Psoas muscle (tissue), 8 donors: Measurements from ENCODE around the gene GYG1. TPM values are rescaled to one million over a fixed set of nuclear protein-coding genes. Genes with fewer than 3 reads are reported as not detected.

Experiments used
- ATAC-seq, 4 donors: fragments of 200-7000 bp; cut with Tn5 transposase; one replicate each; pipeline ENCODE4 v1.9.1; 2020; ENCODE audit warnings: moderate library complexity in 3 of 4, mild to moderate bottlenecking in 2 of 4
- DNase-seq, 2 donors: peaks; one replicate each; pipeline ENCODE4 v3.0.0-alpha.2; 2020
- H3K27ac ChIP-seq: fragments of 200-600 bp; one replicate; pipeline ENCODE4 v1.8.0; 2022
- H3K27me3 ChIP-seq, 3 donors: fragments of 200-600 bp in 1 of 3; one replicate each; pipeline versions ENCODE4 v1.6.1 to v1.8.0; 2013 to 2022; ENCODE audit warnings: low read length in 2 of 3, mild to moderate bottlenecking in 2 of 3, moderate library complexity in 1 of 3; ENCODE audit not compliant: insufficient read depth in 3 of 3
- H3K36me3 ChIP-seq, 2 donors: fragments of 200-600 bp in 1 of 2; one replicate each; pipeline versions ENCODE4 v1.6.1 to v1.8.0; 2013 to 2022; ENCODE audit warnings: low read depth in 1 of 2, mild to moderate bottlenecking in 1 of 2, moderate library complexity in 1 of 2; ENCODE audit not compliant: insufficient read depth in 1 of 2
- H3K4me1 ChIP-seq: fragments of 200-600 bp; one replicate; pipeline ENCODE4 v1.8.0; 2022
- H3K4me3 ChIP-seq: fragments of 200-600 bp; one replicate; pipeline ENCODE4 v1.8.0; 2022; ENCODE audit warnings: mild to moderate bottlenecking
- H3K9me3 ChIP-seq: fragments of 200-600 bp; one replicate; pipeline ENCODE4 v1.8.0; 2022
- CTCF ChIP-seq: fragments of 200-600 bp; IDR thresholded peaks from one replicate; pipeline ENCODE4 v1.8.0; 2022; ENCODE audit warnings: antibody characterized with exemption
- whole genome bisulfite sequencing, 3 donors: extraction: QIAGEN DNeasy Blood & Tissue Kit; methylation state at CpG; one replicate each; pipeline versions ENCODE4 v1.1.6 to v1.1.7; 2013; 5-methylcytosine and 5-hydroxymethylcytosine counted together
- intact Hi-C, 2 donors: fragments of 100-400 bp; cut with DNase I; formaldehyde crosslinking; loops; one replicate each; pipeline versions ENCODE4 v1.11.0 to v1.14.2; 2022
- polyA plus RNA-seq, 3 donors: library from polyadenylated mRNA; stranded (reverse); fragments of 200-250 nt; gene quantifications; one replicate each; pipeline ENCODE4 v1.2.3, GENCODE V29; 2013
- total RNA-seq, 4 donors: library from RNA; stranded (reverse); fragmentation: NEBNext Ultra II Directional in 2 of 4; extraction: Animal tissue kit (Norgen Biotek cat#: 25700) in 2 of 4; gene quantifications; one replicate each; pipeline versions ENCODE4 v1.2.1 to v1.2.4, GENCODE V29; 2021 to 2023
- donor health status: healthy with polysubstance abuse.
- donor health status: DM: no; HTN: no; CAD: no; lungs with moderate emphysema.
- donor health status: Bipolar disorder and iron deficiency.
- donor health status: healthy.
- donor health status: DM: yes; HTN: yes; CAD: no.
- donor health status: DM: no; HTN: no; CAD: no.
- donor health status: DM: no; HTN: no; CAD: no.
- donor health status: DM: yes; HTN: yes; CAD: no.

Gene GYG1
- total and polyA plus RNA-seq, 7 donors, result 164 to 550 (median 338) TPM

- TF ChIP-seq CTCF, result no peak
- 97 to 98% (median 97%) methylated on average over 3 of the region's 3 CpGs for WGBS, 3 donors
- no peaks in the 10 kb centered on the region for H3K9me3 ChIP-seq
- H3K4me3 ChIP-seq, result no peak overlapping the region
- intact Hi-C loops, result no loop called here
- peaks cover 7% of the 10 kb centered on the region for H3K4me1 ChIP-seq
- H3K27ac ChIP-seq, result no peak overlapping the region
- DNase-seq (no peak), ATAC-seq (no peak)
- H3K36me3 ChIP-seq, result no peaks in the 10 kb centered on the region
- no peaks in the 10 kb centered on the region for H3K27me3 ChIP-seq
These were observed 26.5 kb upstream of the GYG1 start for GRCh38 chr3:148964809-148965208.

GRCh38 chr3:148968321-148968720 lies 23.0 kb upstream of the GYG1 start:
- no peak overlapping the region for H3K4me3 ChIP-seq
- H3K4me1 ChIP-seq, result no peaks in the 10 kb centered on the region
- no peaks in the 10 kb centered on the region for H3K27me3 ChIP-seq
- no peak for DNase-seq
- ATAC-seq, result no peak
- no peaks in the 10 kb centered on the region for H3K9me3 ChIP-seq
- intact Hi-C loops, result no loop called here
- TF ChIP-seq CTCF, result no peak
- H3K36me3 ChIP-seq, result no peaks in the 10 kb centered on the region
- no peak overlapping the region for H3K27ac ChIP-seq
- 76 to 85% (median 80%) methylated on average over 1 of the region's 1 CpG for WGBS, 3 donors

- intact Hi-C loops, result loop anchor here in 1 of 2 donors (5.0 to 10.0 kb wide), 2 partner anchors 52 to 115 kb away; partner anchors contain the start of gene HLTF
- H3K4me3 ChIP-seq, result no peak overlapping the region
- WGBS, 3 donors, result 78 to 88% (median 80%) methylated on average over 7 of the region's 7 CpGs
- TF ChIP-seq CTCF, result no peak
- peaks cover under 1% of the 10 kb centered on the region for H3K4me1 ChIP-seq
- H3K27ac ChIP-seq, result no peak overlapping the region
- H3K36me3 ChIP-seq, result no peaks in the 10 kb centered on the region
- DNase-seq, result no peak
- ATAC-seq, result no peak
- no peaks in the 10 kb centered on the region for H3K27me3 ChIP-seq
- no peaks in the 10 kb centered on the region for H3K9me3 ChIP-seq
These were observed 21.1 kb upstream of the GYG1 start for GRCh38 chr3:148970271-148970670.

GRCh38 chr3:148971401-148972163 lies 19.8 kb upstream of the GYG1 start:
- 89 to 90% (median 89%) methylated on average over 1 of the region's 1 CpG for WGBS, 3 donors
- no peak for DNase-seq
- intact Hi-C loops, result loop anchor here in 1 of 2 donors (5.0 to 10.0 kb wide), 2 partner anchors 51 to 113 kb away; partner anchors contain the start of gene HLTF
- H3K4me3 ChIP-seq, result no peak overlapping the region
- no peak for ATAC-seq
- peaks cover 9% of the 10 kb centered on the region for H3K4me1 ChIP-seq
- no peak for TF ChIP-seq CTCF
- no peak overlapping the region for H3K27ac ChIP-seq
- no peaks in the 10 kb centered on the region for H3K27me3 ChIP-seq
- H3K36me3 ChIP-seq, result no peaks in the 10 kb centered on the region
- H3K9me3 ChIP-seq, result no peaks in the 10 kb centered on the region
